HL-60/S4 treated with phorbol 12-myristate 13-acetate at 8.2 ng/mL for 4 days and 3 days (cell line): Measurements from ENCODE around the gene TLR10.
"Not testable (repeated sequence)": the region's sequence is repeated elsewhere in the genome, so short reads cannot be mapped to it uniquely, and the experiment has no call there.

Source experiments
- in situ Hi-C: fragments of 300-500 bp; cut with MboI; formaldehyde crosslinking; loops from 2 replicates; pipeline ENCODE4 v1.15.0; 2022; ENCODE audit warnings: low sequenced_read_pairs

Gene TLR10

DNA sequence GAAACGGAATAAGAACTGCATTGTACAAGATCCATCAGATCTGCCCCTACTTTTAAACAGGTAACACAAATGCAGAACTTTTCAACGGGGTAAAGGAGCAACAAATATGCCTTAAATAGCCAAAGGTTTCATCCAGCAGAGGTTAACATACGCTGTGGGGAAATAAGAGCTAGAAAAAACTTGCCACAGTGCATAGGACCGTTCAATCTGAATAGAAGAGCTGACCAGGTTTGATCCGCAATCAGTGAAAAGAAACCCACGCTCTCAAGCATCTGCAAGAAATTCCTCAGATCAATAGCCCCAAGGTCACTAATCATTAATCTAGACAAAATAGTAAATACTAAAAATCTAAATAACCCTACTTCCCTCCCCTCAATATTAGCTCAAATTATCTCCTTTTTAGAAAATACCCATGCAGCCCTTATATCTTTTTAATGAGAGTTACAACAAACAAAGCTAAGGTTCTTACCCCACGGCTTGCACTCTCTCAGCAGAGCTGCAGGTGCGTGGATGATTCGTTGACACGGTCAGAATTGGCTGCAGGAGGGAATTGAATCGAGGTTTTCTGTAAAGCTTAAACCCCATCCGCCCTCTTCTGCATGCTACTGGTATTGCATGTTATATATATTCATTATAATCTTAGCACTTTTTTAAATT lies at the start of gene TLR10:
Gene TLR10, minus strand, starts transcription at position 539 of the 657 bp plus-strand sequence. CDS start 7,400 bp downstream, outside the sequence.
- in situ Hi-C loops = no loop called here

GRCh38 chr4:38832206-38832605 lies 49.4 kb upstream of the TLR10 start:
- in situ Hi-C loops = no loop called here

DNA sequence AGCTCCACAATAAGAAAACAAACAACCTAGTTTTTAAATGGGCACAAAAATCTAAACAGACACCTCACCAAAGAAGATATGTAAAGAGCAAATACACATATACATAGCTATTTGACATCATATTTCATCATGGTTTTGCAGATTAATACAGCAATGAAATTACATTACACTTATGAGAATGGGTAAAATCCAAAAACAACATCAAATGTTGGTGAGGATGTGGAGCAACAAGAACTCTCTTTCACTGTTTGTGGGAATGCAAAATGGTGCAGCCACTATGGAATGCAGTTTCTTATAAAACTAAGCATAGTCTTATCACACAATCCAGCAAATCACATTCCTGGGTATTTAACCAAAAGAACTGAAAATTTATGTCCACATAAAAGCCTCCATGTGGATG lies 48.9 kb upstream of the TLR10 start:
- in situ Hi-C loops = no loop called here

GRCh38 chr4:38829237-38829636 lies 46.4 kb upstream of the TLR10 start:
- in situ Hi-C loops = no loop called here

GRCh38 chr4:38823766-38824165 lies 41.0 kb upstream of the TLR10 start:
- in situ Hi-C loops = no loop called here

- in situ Hi-C loops = no loop called here
Observed at GRCh38 chr4:38822748-38823303, 40.0 kb upstream of the TLR10 start.

- in situ Hi-C loops = no loop called here
Observed at GRCh38 chr4:38821739-38822138, 38.9 kb upstream of the TLR10 start.

GRCh38 chr4:38820329-38821061 lies 37.7 kb upstream of the TLR10 start:
- in situ Hi-C loops = no loop called here

DNA sequence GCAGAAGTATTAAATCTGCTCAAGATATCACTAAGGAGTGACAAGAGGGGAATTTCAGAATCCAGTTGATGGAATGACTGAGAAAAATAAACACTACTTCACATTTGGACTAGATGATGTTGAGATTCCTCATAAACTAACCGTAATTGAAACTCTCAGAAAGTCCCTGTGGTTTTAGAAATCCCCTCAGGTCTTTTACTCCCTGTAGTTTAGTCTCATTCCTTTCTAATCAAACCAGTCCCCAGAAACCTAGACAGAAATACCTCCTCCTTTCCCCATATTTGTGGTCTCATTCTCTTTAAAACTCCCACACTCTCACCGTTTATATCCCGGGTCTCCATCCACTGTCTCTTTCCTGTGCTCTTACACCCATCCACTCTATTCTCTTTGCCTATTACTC lies 36.8 kb upstream of the TLR10 start:
- in situ Hi-C loops = no loop called here

DNA sequence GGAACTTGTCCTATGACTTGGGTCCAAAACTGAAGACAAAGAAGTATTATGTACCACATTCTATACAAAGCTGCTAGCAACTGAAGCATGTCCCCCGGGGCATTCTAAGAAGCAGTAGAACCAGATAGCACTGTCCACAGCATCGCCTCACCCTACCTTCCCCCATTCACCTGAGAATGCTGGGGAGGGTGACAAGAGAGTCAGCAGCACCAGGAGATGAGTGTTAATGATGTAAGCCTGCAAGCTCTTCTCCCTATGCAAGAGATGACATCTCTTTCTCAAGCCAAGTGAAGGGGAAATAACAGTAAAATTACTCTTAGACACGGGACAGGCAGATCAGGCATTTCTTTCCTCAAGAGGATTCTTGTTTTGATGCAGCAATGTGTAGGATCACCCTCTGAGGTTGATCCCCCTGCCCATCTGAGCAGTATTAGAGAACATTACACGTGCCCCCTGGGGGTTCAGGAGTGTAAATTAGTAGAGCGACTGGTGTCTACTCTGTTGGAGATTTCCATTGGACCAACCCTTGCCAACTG lies 35.7 kb upstream of the TLR10 start:
- in situ Hi-C loops = no loop called here

DNA sequence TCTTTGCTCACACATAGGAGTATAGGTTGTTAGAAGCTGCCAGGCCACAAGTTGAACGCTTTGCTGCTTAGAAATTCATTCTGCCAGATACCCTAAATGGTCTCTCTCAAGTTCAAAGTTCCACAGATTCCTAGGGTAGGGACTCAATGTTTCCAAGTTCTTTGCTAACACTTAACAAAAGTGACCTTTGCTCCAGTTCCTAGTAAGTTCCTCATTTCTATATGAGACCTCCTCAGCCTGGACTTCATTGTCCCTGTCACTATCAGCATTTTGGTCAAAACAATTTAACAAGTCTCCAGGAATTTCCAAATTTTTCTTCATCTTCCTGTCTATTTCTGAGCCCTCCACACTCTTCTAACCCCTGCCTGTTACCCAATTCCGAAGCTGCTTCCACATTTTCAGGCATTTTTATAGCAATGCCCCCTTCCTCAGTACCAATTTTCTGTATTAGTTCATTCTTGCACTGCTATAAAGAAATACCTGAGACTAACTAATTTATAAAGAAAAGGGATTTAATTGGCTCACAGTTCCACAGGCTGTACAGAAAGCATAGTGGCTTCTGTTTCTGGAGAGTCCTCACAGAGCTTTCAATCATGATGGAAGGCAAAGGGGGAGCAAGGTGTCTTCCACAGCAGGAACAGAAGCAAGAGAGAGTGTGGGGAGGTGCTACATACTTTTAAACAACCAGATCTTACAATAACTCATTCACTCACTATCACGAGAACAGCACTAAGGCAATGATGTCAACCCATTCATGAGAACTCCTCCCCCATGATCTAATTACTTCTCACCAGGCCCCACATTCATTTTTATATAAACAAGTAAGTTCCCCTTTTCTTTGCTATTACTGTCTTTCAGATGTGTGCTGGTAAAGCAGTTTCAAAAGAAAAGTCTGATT lies 33.3 kb upstream of the TLR10 start:
- in situ Hi-C loops = no loop called here

GRCh38 chr4:38814386-38814785 lies 31.6 kb upstream of the TLR10 start:
- in situ Hi-C loops = no loop called here

- in situ Hi-C loops = no loop called here
Observed at GRCh38 chr4:38811297-38811696, 28.5 kb upstream of the TLR10 start.

DNA sequence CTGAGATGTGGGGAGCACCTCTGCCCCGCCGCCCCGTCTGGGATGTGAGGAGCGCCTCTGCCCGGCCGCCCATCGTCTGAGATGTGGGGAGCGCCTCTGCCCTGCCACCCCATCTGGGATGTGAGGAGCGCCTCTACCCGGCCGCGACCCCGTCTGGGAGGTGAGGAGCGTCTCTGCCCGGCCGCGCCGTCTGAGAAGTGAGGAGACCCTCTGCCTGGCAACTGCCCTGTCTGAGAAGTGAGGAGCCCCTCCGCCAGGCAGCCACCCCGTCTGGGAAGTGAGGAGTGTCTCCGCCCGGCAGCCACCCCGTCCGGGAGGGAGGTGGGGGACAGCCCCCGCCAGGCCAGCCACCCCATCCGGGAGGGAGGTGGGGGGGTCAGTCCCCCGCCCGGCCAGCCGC lies 24.7 kb upstream of the TLR10 start:
- in situ Hi-C loops = not testable (repeated sequence)

GRCh38 chr4:38806251-38806650 lies 23.5 kb upstream of the TLR10 start:
- in situ Hi-C loops = not testable (repeated sequence)

DNA sequence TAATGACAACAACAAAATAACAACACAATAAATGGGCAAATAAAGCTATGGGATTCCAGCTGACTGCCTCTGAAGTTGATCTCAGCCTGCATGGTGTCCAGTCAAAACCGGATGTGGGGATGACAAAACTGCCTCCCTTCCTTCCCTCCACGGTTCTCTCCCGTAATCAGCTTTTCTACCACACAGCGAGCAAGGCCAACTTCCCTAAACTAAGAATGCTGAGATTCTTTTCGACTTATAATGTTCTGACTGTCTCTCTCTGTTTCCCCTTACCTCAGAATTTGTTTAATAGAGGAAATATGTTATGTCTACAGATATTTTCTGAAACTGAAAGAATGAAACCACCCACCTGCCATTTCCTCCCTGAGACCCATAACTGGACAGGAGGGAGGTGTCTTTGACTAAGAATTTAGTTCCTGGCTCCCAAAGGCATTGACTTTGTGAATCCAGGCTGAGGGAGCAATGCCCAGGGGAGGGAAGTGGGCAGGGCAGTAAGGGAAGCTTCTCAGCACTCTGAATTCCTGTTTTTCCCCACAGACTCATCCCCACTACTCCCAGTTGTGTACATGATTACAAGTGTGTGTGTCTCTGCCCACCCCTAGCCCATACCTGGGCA lies 22.8 kb upstream of the TLR10 start:
- in situ Hi-C loops = no loop called here

GRCh38 chr4:38804654-38805295 lies 22.0 kb upstream of the TLR10 start, which contains the start of gene TLR1:
TSS of gene TLR1 (minus strand) at chr4:38804791. CDS start at chr4:38798831, 5,960 bp downstream.
- in situ Hi-C loops = no loop called here

DNA sequence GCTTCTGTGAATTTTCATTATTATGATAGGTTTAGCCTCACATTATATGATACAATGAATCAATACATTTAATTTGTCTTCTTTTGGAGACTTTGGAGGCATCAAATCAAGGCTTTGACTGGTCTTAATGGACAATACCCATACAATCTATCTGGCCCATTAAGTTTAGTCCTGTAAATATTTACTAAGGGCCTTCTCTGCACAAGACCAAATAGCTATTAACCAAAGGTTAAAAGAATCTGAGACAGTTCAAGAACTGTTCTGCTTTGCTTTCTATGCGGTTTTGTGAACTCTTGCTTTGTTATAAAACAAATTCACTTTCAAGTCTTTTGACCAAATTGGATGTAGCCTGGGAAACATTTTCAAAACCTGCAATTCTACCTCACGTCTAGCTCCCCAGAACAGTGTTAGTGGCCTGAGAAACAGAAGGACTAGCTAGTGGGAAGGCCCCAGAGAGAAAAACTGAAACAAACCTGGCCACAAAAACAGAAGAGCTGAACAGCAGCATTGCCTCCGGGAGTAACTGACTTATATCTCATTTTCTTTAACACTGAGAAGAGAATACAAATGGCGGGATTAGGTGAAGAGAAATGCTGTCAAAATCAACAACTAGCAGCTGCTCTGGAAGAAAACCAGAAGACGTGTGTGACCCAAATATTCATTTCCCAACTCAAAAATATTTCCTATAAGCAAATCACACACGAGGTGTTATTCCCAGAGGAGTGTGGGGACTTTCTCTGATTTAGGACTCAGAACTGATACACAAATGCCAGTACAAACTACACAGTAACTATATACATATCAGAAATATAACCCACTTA lies 21.3 kb upstream of the TLR10 start:
- in situ Hi-C loops = no loop called here
